ENCODE data around the gene CAVIN3. TPM values are rescaled to one million over a fixed set of nuclear protein-coding genes. Genes with fewer than 3 reads are reported as not detected.

The CAVIN3 gene
- total RNA-seq, 1 experiment from 2014 or later = 8.9 TPM

GRCh38 chr11:6273188-6273587, 47.1 kb downstream of the CAVIN3 start:
- DNase-seq (ENCODE audit: extremely low read depth, low read depth) = no peak

DNA sequence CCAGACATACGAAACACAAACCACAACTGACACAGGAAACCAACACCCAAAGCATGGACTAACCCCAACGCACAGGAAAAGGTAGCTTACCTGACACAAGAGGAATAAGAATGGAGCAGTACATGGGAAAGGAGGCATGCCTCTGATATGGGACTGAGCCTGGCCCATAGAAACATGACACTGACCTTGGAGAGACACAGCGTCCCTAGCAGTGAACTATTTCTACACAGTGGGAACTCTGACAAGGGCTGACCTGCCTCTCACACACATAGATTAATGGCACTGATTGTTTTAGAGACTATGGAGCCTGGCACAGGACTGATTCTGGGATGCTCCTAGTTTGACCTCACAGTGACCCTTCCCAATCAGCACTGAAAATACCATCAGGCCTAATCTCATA, 48.7 kb downstream of the CAVIN3 start:
- no peak for DNase-seq (ENCODE audit: extremely low read depth, low read depth)

DNA sequence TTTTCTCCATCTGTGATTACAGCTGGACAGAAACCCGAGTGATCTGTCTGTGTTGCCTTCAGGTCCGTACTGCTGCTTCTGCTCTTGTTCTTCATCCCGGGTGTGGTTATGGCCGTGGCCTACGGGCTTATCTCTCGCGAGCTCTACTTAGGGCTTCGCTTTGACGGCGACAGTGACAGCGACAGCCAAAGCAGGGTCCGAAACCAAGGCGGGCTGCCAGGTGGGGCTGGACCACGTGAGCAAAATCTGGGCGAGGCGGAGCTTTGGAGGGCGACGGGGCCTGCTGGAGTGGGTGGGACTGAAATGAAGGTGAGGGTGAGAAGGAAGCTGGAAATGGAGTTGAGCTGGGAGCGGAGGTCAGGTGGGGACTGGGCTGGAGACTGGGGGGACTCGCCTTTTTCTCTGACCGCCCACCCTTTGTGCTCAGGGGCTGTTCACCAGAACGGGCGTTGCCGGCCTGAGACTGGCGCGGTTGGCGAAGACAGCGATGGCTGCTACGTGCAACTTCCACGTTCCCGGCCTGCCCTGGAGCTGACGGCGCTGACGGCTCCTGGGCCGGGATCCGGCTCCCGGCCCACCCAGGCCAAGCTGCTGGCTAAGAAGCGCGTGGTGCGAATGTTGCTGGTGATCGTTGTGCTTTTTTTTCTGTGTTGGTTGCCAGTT, 49.6 kb downstream of the CAVIN3 start:
- no peak for DNase-seq (ENCODE audit: extremely low read depth, low read depth)

DNA sequence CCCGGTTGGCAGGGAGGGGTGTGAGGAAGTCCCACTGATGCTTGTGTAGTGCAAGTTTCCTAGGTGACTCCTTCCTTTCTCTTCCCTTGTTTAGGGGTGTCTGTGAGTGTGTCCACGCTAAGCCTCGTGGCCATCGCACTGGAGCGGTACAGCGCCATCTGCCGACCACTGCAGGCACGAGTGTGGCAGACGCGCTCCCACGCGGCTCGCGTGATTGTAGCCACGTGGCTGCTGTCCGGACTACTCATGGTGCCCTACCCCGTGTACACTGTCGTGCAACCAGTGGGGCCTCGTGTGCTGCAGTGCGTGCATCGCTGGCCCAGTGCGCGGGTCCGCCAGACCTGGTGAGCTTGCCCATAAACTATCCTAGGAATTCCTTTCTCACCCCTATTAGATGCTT, 50.3 kb downstream of the CAVIN3 start:
- no peak for DNase-seq (ENCODE audit: extremely low read depth, low read depth)

Other genes starting within 250 kb of the CAVIN3 start
- gene OR56B4, start 212.8 kb downstream of the CAVIN3 start, total RNA-seq (2014; rRNA removed; shearing (Covaris generic)) = not detected in 2 replicates
- not detected in 2 replicates for gene OR52B2, start 150.2 kb downstream of the CAVIN3 start, total RNA-seq (2014; rRNA removed; shearing (Covaris generic))
- gene OR52W1, start 121.3 kb downstream of the CAVIN3 start, total RNA-seq (2014; rRNA removed; shearing (Covaris generic)) = not detected in 2 replicates
- gene C11orf42, start 114.9 kb downstream of the CAVIN3 start, total RNA-seq (2014; rRNA removed; shearing (Covaris generic)) = not detected in 2 replicates
- gene FHIP1B, start 85.9 kb downstream of the CAVIN3 start, total RNA-seq (2014; rRNA removed; shearing (Covaris generic)) = 11.7 and 15.3 TPM in 2 replicates
- gene CNGA4, start 81.4 kb downstream of the CAVIN3 start, total RNA-seq (2014; rRNA removed; shearing (Covaris generic)) = not detected in 2 replicates
- gene CCKBR, start 60.7 kb downstream of the CAVIN3 start, total RNA-seq (2014; rRNA removed; shearing (Covaris generic)) = not detected in 2 replicates
- 6.4 and 7.4 TPM in 2 replicates for gene SMPD1, start 70.0 kb upstream of the CAVIN3 start, total RNA-seq (2014; rRNA removed; shearing (Covaris generic))
- 6.9 and 8.5 TPM in 2 replicates for gene APBB1, start 98.6 kb upstream of the CAVIN3 start, total RNA-seq (2014; rRNA removed; shearing (Covaris generic))
- not detected in 2 replicates for gene HPX, start 120.5 kb upstream of the CAVIN3 start, total RNA-seq (2014; rRNA removed; shearing (Covaris generic))
- gene TRIM3, start 153.4 kb upstream of the CAVIN3 start, total RNA-seq (2014; rRNA removed; shearing (Covaris generic)) = 3.3 and 5.0 TPM in 2 replicates
- gene ARFIP2, start 160.8 kb upstream of the CAVIN3 start, total RNA-seq (2014; rRNA removed; shearing (Covaris generic)) = 47.8 and 49.2 TPM in 2 replicates
- gene TIMM10B, start 161.0 kb upstream of the CAVIN3 start, total RNA-seq (2014; rRNA removed; shearing (Covaris generic)) = 21.0 and 21.9 TPM in 2 replicates
- 5.6 and 5.7 TPM in 2 replicates for gene DNHD1, start 176.8 kb upstream of the CAVIN3 start, total RNA-seq (2014; rRNA removed; shearing (Covaris generic))